ENCODE measurements around the gene PPM1L.

- TF ChIP-seq CTCF (IDR thresholded peaks at IDR 0.05; ENCODE audit: low read length) (no peak), EZH2 (optimal IDR thresholded peaks at IDR 0.05; ENCODE audit: low read depth, low read length) (no peak), EZH2phosphoT487 (IDR thresholded peaks at IDR 0.05; ENCODE audit: low read length) (no peak)
Measured at GRCh38 chr3:161100994-161101393, 345.0 kb downstream of the PPM1L start.
